Stimulated activated CD4-positive, alpha-beta T cell treated with anti-CD3 and anti-CD28 coated beads, Interleukin-4, amount 100 ng/mL, for 48 hours (primary cell): ENCODE results near the gene NRDC.
"Not testable (repeated sequence)": the region's sequence is repeated elsewhere in the genome, so short reads cannot be mapped to it uniquely, and the experiment has no call there.

Experiments used
- DNase-seq, 2 donors: peaks; one replicate each; pipeline ENCODE4 v3.0.0-alpha.2; 2020; ENCODE audit warnings: low read depth in 2 of 2

Gene NRDC

DNA sequence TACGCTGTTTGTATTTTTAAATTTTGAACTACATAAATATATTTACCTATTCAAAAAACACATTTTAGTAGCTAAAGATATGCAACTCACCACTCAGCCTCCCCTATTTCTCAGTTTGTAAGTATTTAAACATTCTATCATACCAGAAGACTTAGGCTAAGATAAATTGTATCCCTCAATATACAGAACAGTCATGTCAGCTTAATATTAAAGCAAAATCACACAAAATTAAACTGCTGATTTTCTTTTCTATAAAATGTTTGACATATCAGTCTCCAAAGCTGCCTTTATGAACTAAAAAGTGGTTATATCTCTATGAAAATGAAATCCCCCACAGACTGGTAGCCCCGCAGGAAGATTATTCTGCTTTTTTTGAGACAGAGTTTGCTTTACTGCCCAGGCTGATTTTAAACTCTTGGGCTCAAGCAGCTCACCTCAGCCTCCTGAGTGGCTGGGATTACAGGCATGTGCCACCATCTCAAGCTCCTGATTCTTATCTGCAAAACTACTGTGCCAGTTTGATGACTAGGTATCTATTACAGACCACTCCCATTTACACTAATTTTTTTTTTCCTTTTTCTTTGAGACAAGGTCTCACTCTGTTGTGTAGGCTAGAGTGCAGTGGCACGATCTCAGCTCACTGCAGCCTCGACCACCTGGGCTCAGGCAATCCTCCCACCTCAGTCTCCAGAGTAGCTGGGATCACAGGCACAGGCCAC lies 37.6 kb downstream of the NRDC start:
- DNase-seq, result no peak

DNA sequence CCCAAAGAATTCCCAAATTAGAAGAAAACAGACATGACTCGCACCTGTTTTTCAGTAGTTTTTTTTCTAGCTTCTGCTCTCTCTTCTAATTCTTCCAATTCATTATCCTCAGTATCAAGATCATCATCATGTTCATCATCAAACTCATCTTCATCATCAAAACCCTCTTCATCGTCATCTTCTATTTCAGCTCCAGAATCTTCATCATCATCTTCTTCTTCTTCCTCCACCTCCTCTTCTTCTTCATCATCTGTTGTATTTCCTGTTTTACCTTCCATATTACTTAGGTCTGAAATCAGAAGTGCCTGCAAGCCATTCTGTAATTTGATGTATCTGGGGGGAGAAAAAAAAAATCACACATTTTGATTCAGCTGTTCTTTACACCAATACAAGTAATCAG lies 38.3 kb downstream of the NRDC start:
- no peak for DNase-seq

DNA sequence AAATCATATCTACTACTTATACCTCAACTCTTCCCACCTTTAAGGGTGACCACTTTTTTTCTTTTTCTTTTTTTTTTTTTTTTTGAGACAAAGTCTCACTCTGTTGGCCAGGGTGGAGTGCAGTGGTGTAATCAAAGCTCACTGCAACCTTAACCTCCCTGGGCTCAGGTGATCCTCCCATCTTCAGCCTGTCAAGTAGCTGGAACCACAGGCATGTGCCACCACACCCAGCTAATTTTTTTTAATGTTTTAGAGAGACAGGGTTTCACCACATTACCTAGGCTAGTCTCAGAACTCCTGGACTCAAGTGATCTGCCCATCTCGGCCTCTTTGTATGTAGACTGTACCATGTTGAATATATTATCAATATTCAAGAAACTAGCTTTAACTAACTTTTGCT lies 39.4 kb downstream of the NRDC start:
- no peak for DNase-seq

DNA sequence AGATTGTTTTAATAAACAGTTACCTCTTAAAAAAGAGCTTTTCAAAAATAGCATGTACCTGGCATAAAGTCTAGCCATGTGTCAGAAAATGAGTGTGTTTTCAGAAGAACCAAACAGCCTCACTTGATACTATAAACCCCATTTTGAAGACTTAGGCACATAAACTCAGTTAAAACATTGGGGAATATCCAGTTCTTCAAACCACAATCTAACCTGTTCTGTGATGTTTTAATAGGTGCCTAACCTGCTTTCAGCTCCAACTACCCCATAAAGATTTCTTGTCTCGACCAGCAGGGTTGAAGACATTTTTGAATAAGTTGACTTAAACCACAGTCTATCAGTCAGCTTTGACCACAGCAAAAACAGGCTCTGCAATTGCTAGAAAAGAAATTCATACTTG lies 41.3 kb downstream of the NRDC start:
- DNase-seq, result no peak

DNA sequence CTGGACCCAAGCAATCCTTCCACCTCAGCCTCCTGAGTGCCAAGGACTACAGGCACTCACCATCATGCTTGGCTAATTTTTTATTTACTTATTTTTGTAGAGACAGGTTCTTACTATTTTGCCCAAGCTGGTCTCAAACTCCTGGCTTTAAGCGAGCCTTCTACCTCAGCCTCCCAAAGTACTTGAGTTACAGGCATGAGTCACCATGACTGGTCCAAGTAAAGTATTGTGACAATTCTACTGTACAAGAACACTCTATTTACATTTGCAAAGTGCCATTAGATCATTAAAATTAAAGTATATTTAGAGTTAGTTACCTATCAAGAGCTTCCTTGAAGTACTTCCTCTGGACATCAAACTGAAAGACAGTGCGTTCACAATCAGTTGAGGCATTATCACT lies 44.8 kb downstream of the NRDC start:
- DNase-seq, result no peak

DNA sequence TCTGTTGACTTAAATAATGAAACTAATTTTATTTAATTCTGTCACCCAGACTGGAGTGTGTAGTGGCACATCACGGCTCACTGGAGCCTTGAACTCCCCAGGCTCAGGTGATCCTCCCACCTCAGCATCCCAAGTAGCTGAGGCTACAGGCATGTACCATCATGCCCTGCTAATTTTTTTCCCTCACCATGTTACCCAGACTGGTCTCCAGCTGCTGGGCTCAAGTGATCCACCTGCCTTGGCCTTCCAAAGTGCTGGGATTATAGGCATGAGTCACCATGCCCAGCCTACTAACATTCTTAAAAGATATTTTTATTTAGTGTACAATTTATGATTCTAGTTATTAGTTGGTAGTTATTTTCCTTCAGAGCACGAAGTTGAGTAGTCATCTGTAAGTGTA lies 49.5 kb downstream of the NRDC start:
- no peak for DNase-seq

DNA sequence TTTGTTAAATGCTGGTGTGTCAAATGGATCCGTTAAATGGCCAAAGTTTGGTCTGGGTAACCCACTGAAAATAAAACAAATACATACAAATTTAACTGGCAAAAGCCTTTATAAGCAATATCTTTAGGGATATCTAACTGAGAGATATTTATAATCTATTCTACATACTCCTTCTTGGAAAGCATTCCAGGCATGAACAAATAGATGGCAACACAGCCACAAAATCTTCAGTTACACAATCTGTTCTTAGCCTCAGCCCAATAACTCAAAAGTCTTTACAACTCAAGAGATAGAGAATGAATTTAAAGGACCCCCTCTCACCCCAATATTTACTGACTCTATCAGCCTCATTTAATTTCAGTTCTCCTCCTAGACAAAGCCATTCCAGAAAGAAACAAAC lies 58.7 kb downstream of the NRDC start:
- DNase-seq, result no peak

DNA sequence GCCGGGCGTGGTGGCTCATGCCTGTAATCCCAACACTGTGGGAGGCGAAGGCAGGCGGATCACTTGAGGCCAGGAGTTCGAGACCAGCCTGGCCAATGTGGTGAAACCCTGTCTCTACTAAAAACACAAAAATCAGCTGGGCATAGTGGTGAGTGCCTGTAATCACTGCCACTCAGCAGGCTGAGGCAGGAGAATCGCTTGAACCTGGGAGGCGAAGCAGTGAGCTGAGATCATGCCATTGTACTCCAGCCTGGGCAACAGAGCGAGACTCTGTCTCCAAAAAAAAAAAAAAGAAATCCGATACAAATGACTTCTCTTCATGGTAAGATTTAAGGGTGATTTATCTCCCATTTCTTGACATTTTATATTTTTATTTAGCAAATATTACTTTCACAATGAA lies 59.5 kb downstream of the NRDC start:
- not testable (repeated sequence) for DNase-seq

DNA sequence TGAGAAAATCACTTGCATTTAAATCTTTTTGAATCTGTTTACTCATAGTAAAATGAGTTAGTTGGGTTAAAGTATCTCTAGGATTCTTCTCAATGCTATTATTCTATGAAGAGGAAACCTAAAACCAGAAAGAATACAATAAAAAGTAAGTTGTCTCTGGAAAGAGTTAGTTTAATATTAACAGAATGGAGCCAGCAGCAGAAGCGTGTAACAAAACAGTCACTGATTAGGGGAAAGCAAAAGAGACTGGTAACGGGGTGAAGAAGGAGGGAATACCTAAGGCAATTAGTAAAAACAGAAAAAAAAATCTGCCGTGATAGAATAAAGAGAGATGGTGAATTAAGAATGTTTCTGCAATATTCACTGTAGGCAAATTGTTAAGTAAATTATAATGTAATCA lies 60.0 kb downstream of the NRDC start:
- no peak for DNase-seq

DNA sequence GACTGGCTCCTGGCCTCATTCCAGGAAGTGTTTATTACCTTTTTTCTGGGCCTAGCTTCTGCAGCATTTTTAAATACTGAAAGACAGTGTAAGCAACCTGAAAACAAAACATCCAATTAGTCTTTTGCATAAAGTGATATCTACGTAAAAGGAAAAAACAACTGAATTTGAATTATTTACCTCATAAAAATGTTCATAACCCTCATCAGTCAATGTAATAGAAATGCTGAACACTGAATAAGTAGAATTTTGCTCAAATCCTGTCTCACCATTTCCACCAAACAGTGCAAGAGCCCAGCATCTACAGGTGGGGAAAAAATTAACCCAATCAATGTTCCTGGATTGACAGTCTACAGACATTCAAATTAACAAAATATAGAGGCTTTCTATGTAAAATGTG lies 64.0 kb downstream of the NRDC start:
- DNase-seq, result no peak

DNA sequence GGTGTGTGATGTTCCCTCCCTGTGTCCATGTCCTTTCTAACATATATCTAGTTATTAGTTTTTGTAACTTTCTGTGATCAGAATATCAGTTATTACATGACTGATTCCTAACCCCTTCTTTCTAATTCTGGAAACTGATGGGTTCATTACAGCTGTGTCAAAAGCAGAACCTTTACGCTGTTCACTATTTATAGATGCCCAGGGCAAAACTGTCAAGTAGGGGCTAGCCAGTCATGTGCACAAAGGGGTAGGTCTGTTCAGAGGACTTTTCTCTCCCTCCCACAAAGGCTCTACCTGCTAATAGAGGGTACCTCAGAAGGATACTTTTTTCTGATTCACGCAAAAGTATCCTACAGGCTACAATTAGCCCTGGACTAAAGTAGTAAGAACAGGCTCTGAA lies 79.2 kb downstream of the NRDC start:
- no peak for DNase-seq

DNA sequence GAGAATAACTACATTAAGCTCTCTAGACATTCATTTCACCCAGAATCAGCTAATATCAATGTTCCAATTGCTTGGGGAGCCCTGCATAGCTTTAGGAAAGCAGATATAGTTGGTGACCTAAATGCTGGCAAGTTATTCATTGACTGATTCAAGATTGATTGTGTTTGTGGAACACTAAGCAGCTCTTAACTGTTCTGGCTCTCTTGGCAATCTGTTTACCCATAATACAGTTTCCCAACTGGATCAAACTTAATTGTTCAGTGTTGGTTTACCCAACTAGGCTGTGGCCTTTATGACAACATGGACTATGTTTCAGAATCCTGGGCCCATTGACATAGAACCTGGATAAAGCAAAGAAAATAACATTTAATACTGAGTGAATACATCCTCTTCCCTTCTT lies 83.7 kb downstream of the NRDC start:
- DNase-seq, result no peak

DNA sequence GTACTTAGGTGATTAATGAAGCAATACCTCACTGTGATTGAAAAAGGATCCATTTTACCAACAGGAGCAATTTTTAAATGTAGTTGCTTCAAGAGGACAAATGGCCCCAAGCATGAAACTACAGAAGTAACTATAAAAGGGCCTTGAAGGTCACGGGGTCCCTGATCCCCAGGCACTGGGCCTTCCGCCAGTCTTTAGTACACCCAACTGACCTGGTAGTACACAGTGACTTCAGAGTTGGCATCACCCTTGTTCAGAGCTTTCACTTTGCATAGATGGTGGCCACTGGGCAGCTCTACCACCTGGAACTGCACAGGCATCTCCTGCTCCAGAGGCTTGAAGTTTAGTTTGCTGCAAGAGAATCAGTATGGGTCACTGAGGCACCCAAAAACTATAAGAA lies 84.3 kb downstream of the NRDC start:
- no peak for DNase-seq

DNA sequence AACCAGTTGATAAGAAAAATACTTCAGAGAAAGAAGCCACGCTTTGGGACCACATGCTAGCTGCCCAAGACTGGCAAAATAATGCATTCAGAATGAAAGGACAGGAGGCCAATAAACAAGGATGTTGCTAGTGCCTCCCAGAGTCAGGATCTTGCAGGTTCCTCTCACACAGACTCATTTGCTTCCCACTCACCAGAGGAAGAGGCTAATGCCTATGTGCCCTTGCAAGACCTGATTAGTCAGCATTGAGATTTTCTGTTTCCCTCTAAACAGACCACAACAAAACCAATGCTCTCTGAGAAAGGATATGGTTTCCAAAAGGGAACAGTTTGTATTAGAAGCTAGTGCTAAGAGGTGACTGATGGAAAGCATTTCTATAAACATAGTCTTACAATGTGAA lies 85.7 kb downstream of the NRDC start:
- DNase-seq, result no peak

DNA sequence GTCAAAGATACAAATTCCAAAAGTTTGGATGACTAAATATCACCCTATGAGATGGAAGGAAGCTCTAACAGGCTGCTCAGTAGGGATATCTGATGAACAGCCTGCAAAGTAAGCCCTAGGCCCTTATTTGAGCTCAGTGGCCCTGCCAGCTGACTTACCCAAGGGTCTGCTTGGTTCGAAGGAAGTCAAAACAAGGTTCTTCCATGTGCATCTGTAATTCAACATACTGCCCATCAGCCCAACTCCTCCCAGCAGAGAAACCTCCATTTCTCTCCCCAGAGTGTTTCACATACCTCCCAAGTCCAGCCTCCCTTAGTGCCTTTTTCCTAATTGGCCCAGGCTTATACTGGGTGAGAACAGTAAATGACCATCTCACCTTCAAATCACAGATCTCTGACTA lies 86.6 kb downstream of the NRDC start:
- no peak for DNase-seq

DNA sequence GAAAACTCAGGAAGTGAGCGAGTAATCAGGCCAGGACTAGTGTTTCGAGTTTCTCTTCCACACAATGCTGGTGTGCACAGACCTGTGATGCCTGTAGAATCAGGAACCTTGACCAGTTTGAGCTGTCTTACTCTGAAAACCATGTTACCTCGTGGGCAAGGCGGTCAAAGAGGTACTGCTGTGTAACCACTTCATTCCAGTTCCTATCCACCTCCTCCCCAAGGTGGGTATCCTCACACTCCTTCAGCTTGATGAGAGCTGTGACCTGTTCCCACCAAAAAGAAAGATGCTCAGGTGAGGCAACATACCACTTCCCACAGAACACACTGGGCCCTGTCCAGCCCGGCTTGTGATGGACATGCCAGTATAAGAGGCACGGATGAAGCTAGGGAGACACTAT lies 88.1 kb downstream of the NRDC start:
- DNase-seq, result no peak

DNA sequence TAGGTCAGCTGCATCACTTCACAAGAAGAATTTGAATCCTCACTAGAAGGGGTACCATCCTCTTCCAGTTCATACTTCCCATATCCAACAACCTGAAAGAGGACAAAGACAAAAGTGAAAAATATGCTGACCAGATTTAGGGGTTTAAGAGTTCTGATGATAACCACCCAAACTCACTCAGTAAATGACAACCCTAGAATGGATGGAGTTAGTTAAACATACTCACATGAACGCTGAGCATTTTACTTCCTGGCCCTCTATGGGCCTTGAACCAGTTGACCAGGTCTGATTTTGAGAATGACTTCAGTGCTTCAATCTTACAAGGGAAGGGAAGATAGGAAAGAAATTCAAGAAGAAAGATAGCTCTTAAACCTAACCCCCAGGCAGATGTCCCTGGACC lies 89.2 kb downstream of the NRDC start:
- no peak for DNase-seq

DNA sequence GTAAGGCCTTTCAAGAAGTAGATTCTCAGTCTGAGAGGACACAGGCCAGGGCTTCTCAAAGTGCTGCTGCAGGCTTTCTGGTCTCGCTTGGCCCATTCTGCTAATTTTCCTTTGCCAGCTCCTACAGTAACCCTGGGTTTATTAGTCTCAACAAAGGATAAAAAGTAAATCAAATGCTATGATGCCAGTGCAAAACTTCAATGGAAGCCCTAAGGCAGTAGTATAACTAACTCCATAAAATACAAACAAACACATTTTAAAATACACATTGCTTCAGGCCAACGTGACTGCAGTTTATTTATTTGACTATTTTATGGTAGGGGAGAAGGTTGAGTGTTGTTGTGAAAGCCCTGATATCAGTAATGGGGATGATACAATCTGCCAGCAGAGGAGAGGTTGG lies 89.6 kb downstream of the NRDC start:
- DNase-seq, result no peak

DNA sequence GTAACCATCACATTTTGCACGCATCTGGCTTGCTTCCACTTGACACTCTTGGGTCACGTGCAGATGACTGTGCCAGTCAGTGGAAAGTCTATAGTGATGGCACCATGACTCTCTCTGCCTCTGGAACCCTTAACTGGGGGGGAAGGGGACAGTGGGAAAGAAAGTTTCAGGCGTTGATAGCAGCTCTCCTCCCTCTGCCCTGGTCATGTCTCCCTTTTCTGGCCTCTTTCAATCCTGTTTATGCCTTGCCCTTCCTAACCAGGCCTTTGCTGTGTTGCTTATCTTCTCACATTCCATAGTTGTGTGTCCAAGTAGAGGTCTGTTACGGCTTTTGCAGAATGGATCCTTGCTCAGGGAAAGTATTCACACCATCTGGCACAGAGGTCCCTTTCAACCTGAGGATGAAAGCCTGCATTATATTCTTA lies 93.5 kb downstream of the NRDC start:
- no peak for DNase-seq

DNA sequence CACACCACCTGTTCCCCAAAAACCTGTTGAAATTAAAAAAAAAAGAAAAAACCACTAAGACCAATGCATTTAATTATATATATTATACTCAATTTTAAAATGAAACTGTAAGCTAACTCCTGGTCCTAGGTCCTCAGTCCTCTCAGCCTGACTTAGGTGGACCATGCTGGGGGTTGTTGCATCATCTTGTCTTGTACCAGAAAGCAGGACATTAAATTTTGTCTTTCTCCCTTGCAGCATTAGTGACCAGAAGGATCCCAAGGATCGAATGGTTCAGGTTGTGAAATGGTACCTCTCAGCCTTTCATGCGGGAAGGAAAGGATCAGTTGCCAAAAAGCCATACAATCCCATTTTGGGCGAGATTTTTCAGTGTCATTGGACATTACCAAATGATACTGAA lies 97.6 kb downstream of the NRDC start:
- DNase-seq, result no peak

DNA sequence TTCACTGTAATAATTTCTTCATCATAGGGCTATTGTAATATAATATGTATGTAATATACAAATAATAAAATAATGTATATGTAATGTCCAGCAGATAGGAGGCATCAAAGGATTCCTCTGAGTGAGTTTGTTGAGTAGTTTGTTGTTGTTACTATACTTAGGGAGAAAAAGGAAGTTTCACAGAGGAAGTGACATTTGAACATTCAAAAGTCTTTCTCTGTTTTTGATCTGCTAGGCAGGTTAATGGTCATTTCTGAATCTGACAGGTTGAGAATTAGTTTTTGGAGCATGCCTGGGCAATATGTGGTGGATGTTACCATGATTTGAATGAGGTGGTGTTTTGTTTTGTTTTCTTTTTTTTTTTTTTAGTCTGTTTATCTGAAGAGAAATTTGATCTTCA lies 102.1 kb downstream of the NRDC start:
- DNase-seq, result no peak

DNA sequence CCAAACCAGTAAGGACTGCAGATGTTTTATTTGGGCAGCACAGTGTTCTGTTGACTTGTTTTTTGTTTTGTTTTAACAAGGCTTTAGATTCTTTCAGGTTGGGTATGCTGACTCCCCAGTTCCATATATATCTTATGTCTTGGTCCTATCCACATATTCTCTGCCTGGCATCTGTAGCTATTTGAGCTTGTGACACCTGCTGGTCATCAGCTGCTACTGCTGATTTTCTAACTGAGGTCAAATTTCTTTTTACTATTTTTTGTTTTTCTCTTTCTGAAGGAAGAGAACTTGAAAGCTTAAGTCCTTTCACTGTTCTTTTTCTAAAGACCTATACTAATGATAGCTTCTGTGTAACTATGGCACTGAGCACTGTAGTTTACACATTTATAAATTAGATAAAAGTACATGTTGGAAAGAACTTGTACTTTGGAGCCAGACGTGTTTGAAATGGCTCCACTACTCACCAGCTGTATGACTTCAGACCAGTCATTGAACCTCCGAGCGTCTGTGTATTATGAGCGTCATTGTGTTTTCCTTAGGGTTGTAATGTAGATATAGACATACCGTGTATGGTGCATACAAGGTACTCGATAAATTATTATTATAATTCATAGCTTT lies 109.4 kb downstream of the NRDC start:
- no peak for DNase-seq

DNA sequence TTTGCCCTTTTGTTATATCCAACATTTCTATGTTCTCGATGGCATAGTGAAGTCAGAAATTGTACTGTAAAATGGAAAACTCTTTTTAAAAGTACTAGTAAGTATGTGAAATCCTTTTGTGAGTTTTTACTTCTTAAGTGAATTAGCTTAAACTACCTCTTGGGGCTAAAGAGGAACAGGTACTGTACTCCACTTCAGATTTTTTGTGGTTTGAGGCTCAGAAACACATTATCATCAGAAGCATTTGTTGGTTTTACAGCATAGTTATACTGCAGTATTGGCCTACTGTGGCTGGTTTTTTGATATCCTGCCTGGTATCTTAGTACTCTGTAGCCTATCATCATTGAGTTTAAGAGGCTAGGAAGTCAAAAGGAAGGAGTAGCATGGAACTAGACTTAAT lies 117.2 kb downstream of the NRDC start:
- DNase-seq, result no peak

DNA sequence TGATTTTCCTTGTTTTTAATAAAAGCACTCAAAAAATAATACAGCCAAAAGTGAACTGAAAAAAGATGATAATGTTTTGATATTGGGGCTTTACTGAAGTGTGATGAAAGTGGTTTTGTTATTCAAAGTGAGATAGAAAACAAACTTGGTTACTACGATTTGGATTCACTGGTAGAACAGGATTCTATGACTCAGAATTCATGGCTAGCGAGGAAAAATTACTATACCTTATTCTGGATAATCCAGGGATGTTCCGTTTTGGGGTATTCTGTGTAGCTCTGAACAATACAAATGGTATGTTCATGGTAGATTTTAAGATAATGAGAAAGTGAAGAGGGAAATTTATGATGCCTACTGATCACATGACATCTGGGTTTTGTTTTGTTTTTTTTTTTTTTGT lies 117.7 kb downstream of the NRDC start:
- no peak for DNase-seq
